ENCODE data around the gene HAPSTR1. TPM values are rescaled to one million over a fixed set of nuclear protein-coding genes. Genes with fewer than 3 reads are reported as not detected.
"Not testable (repeated sequence)": the region's sequence is repeated elsewhere in the genome, so short reads cannot be mapped to it uniquely, and the experiment has no call there.

HAPSTR1 gene
- total RNA-seq, 1 donor, result 143 TPM

DNA sequence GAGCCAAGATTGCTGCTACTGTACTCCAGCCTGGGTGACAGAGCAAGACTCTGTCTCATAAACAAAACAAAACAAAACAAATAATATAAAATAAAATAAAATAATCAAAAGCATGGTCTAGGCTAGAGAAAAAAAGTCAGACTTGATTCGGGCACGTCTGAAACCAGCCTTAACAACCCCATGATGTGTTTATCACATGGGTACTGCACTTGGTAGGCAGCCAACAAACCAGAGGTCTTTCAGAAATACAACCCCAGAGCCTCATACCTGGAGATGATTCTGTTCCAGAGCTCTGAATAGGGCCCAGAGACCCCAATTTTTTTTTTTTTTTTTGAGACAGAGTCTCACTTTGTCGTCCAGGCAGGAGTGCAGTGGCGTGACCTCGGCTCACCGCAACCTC, 9.6 kb upstream of the HAPSTR1 start:
- no peaks in the 10 kb centered on the region for H3K27me3 ChIP-seq (ENCODE audit: insufficient read depth, low read length)

DNA sequence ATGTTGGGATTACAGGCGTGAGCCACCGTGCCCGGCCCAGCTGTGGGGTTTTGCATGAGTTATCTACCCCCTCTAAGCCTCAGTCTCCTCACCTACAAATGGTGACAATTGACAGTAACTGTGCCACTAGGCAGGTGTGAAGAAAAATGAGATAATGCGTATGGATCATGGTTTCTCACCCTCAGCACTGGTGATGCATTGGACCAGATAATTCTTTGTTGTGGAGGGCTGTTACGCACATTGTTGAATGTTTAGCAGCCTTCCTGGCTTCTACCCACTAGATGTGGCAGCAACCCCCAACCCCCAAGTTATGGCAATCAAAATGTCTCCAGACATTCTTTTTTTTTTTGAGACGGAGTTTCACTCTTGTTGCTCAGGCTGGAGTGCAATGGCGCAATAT, 9.0 kb upstream of the HAPSTR1 start:
- no peaks in the 10 kb centered on the region for H3K9me3 ChIP-seq (ENCODE audit: low read depth, low read length)
- H3K4me1 ChIP-seq (ENCODE audit: insufficient read depth, low read length), result peaks cover 36% of the 10 kb centered on the region
- no peak overlapping the region for H3K4me3 ChIP-seq (ENCODE audit: low read length)
- no peaks in the 10 kb centered on the region for H3K27me3 ChIP-seq (ENCODE audit: insufficient read depth, low read length)

More for the DNA sequence above, 9.6 kb upstream of the HAPSTR1 start:
- Histone ChIP-seq H3K9me3 (ENCODE audit: low read depth, low read length) (no peaks in the 10 kb centered on the region), H3K4me1 (ENCODE audit: insufficient read depth, low read length) (peaks cover 41% of the 10 kb centered on the region), H3K4me3 (ENCODE audit: low read length) (no peak overlapping the region)

DNA sequence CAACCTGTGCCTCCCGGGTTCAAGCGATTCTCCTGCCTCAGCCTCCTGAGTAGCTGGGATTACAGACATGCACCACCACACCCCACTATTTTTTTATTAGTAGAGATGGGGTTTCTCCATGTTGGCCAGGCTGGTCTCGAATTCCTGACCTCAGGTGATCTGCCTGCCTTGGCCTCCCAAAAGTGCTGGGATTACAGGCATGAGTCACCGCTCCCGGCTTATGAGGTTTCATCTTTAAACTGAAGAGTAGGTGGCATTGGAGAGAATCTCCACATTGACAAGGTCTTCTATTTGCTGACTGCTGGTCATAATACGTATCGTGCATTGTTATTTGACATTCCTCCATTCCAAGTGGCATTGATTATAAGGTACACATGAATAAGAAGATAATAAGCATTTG, 3.7 kb upstream of the HAPSTR1 start:
- H3K9me3 ChIP-seq (ENCODE audit: low read depth, low read length); H3K4me3 ChIP-seq (ENCODE audit: low read length); H3K27me3 ChIP-seq (ENCODE audit: insufficient read depth, low read length): not testable (repeated sequence)
- peaks cover 12% of the 10 kb centered on the region for H3K4me1 ChIP-seq (ENCODE audit: insufficient read depth, low read length)

- Histone ChIP-seq H3K4me1 (ENCODE audit: insufficient read depth, low read length) (peaks cover 20% of the 10 kb centered on the region), H3K9me3 (ENCODE audit: low read depth, low read length) (no peaks in the 10 kb centered on the region), H3K27me3 (ENCODE audit: insufficient read depth, low read length) (no peaks in the 10 kb centered on the region), H3K4me3 (ENCODE audit: low read length) (no peak overlapping the region)
Observed at GRCh38 chr16:9088848-9089247, 2.6 kb upstream of the HAPSTR1 start.

DNA sequence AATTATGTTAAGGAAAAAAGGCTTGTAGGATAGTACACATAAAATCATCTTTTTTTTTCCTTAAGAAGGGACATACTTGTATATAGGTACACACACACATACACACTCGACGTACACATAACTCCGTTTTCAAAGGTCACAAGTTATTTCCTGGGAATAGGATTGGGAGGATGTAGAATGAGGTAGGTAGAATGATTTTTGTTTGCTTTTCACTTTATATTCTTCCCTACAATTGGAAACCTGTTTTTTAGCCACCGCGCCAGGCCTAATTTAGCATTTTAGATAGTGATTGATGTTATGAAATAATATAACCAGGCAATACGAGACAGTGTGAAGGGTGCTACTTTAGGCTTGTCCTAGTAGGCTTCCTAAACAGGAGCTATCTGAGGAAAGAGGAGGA, 1.8 kb upstream of the HAPSTR1 start:
- Histone ChIP-seq H3K4me3 (ENCODE audit: low read length) (no peak overlapping the region), H3K4me1 (ENCODE audit: insufficient read depth, low read length) (peaks cover 26% of the 10 kb centered on the region), H3K27me3 (ENCODE audit: insufficient read depth, low read length) (no peaks in the 10 kb centered on the region), H3K9me3 (ENCODE audit: low read depth, low read length) (no peaks in the 10 kb centered on the region)

GRCh38 chr16:9090101-9090959, 1.1 kb upstream of the HAPSTR1 start:
- Histone ChIP-seq H3K9me3 (ENCODE audit: low read depth, low read length) (no peaks in the 10 kb centered on the region), H3K4me1 (ENCODE audit: insufficient read depth, low read length) (peaks cover 32% of the 10 kb centered on the region), H3K4me3 (ENCODE audit: low read length) (peak overlapping the region; percentile 68), H3K27me3 (ENCODE audit: insufficient read depth, low read length) (no peaks in the 10 kb centered on the region)

GRCh38 chr16:9091867-9092281, 430 bp downstream of the HAPSTR1 start:
- Histone ChIP-seq H3K4me3 (ENCODE audit: low read length) (peak overlapping the region; percentile 87), H3K9me3 (ENCODE audit: low read depth, low read length) (no peaks in the 10 kb centered on the region), H3K27me3 (ENCODE audit: insufficient read depth, low read length) (no peaks in the 10 kb centered on the region), H3K4me1 (ENCODE audit: insufficient read depth, low read length) (peaks cover 48% of the 10 kb centered on the region)

- Histone ChIP-seq H3K4me3 (ENCODE audit: low read length) (peak overlapping the region; percentile 87), H3K9me3 (ENCODE audit: low read depth, low read length) (no peaks in the 10 kb centered on the region), H3K4me1 (ENCODE audit: insufficient read depth, low read length) (peaks cover 53% of the 10 kb centered on the region), H3K27me3 (ENCODE audit: insufficient read depth, low read length) (no peaks in the 10 kb centered on the region)
Observed at GRCh38 chr16:9092282-9092977, 986 bp downstream of the HAPSTR1 start.

DNA sequence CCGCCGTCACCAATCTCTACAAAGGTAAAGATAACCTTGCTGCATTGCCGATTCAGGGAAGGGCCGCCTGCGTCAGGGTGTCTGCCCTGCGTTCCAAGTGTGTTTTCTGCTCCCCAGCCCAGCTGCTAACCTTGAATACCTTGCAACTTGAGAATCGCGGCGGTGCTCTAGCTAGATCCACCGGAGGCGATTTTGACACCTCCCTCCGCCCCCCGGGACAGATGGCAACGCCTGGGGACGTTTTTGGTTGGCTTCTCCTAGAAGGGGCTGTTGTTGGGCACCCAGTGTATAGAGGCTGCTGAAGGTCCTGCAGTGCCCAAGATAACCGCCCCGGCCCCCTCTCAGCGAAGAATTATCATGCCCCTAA, 1.5 kb downstream of the HAPSTR1 start:
- no peaks in the 10 kb centered on the region for H3K9me3 ChIP-seq (ENCODE audit: low read depth, low read length)
- peaks cover 59% of the 10 kb centered on the region for H3K4me1 ChIP-seq (ENCODE audit: insufficient read depth, low read length)
- peak overlapping the region; percentile 87 for H3K4me3 ChIP-seq (ENCODE audit: low read length)
- no peaks in the 10 kb centered on the region for H3K27me3 ChIP-seq (ENCODE audit: insufficient read depth, low read length)

- H3K4me3 ChIP-seq (ENCODE audit: low read length), result peak overlapping the region; percentile 87
- no peaks in the 10 kb centered on the region for H3K9me3 ChIP-seq (ENCODE audit: low read depth, low read length)
- H3K27me3 ChIP-seq (ENCODE audit: insufficient read depth, low read length), result no peaks in the 10 kb centered on the region
- peaks cover 71% of the 10 kb centered on the region for H3K4me1 ChIP-seq (ENCODE audit: insufficient read depth, low read length)
Observed at GRCh38 chr16:9094011-9094846, 2.8 kb downstream of the HAPSTR1 start.

- no peaks in the 10 kb centered on the region for H3K27me3 ChIP-seq (ENCODE audit: insufficient read depth, low read length)
- H3K9me3 ChIP-seq (ENCODE audit: low read depth, low read length), result no peaks in the 10 kb centered on the region
- peaks cover 76% of the 10 kb centered on the region for H3K4me1 ChIP-seq (ENCODE audit: insufficient read depth, low read length)
- H3K4me3 ChIP-seq (ENCODE audit: low read length), result peak overlapping the region; percentile 15
Observed at GRCh38 chr16:9095171-9095570, 3.7 kb downstream of the HAPSTR1 start.

DNA sequence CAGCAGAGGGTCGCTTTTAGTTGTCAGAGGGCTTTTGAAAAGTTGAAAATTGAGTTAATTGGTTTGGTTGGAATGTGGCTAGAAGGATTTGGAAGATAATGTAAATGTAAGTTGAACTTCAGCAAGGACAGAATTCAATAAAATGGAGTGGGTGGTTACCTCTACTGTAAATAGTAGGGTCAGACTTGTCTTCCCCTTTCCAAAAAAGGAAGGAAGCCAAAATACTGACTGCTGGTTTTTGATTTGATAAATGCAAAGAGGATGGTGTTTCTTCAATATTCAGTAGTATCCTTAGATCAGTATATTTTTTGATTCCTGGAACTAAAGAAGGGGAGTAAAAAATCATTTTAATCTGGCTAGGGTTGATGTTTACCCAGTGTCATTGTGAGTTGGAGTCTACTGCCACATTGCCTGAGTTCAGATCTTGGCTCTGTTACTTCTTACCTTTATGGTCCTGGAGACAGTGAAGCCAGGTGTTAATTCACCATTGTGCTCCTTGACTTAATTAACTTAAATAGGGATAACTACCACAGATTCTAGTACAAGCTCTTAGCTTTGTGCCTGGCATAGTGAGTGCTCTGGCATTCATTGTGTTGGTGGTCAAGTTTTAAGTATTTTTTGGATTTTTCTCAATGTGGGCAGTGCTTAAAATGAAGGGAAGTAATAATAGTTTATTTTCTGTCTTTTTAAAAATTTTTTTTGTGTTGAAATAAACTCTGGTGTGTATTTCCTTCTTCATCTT, 4.4 kb downstream of the HAPSTR1 start:
- peaks cover 76% of the 10 kb centered on the region for H3K4me1 ChIP-seq (ENCODE audit: insufficient read depth, low read length)
- peak overlapping the region; percentile 15 for H3K4me3 ChIP-seq (ENCODE audit: low read length)

GRCh38 chr16:9096416-9096952, 5.0 kb downstream of the HAPSTR1 start:
- no peak overlapping the region for H3K4me3 ChIP-seq (ENCODE audit: low read length)

More for the DNA sequence above, 4.4 kb downstream of the HAPSTR1 start:
- Histone ChIP-seq H3K27me3 (ENCODE audit: insufficient read depth, low read length) (no peaks in the 10 kb centered on the region), H3K9me3 (ENCODE audit: low read depth, low read length) (no peaks in the 10 kb centered on the region)

More at GRCh38 chr16:9096416-9096952, 5.0 kb downstream of the HAPSTR1 start:
- H3K4me1 ChIP-seq (ENCODE audit: insufficient read depth, low read length), result peaks cover 82% of the 10 kb centered on the region
- H3K27me3 ChIP-seq (ENCODE audit: insufficient read depth, low read length), result no peaks in the 10 kb centered on the region
- H3K9me3 ChIP-seq (ENCODE audit: low read depth, low read length), result no peaks in the 10 kb centered on the region

Measured in mononuclear cell (primary cell).